ENCODE results near the gene GSC2.

GSC2 gene

GRCh38 chr22:19098157-19098556 lies 51.9 kb downstream of the GSC2 start:
- Histone ChIP-seq H3K4me3 (ENCODE audit: low read length, poor library complexity, severe bottlenecking) (no peak overlapping the region), H3K36me3 (ENCODE audit: insufficient read depth, low read length) (peaks cover 13% of the 10 kb centered on the region; the same call in 1 of the 2 replicates), H3K4me1 (ENCODE audit: insufficient read depth, low read length, poor library complexity, severe bottlenecking) (no peaks in the 10 kb centered on the region), H3K4me2 (ENCODE audit: low read depth, low read length, poor library complexity, severe bottlenecking) (no peak overlapping the region), H3K79me2 (ENCODE audit: insufficient read depth, low read length) (peaks cover 74% of the 10 kb centered on the region), H4K20me1 (ENCODE audit: insufficient read depth, low read length, poor library complexity, severe bottlenecking) (peaks cover 6% of the 10 kb centered on the region), H3K9me2 (replicated peaks; ENCODE audit: low read depth, low read length) (no peaks in the 10 kb centered on the region), H3F3A (ENCODE audit: low read depth) (no peaks in the 10 kb centered on the region), H3K9ac (ENCODE audit: low read depth, low read length, poor library complexity, severe bottlenecking) (no peak overlapping the region), H3K27me3 (ENCODE audit: insufficient read depth, low read length, poor library complexity, severe bottlenecking) (no peaks in the 10 kb centered on the region), H3K9me3 (ENCODE audit: insufficient read depth, low read depth, low read length) (no peaks in the 10 kb centered on the region), H2AFZ (ENCODE audit: low read length) (no peak overlapping the region)
- TF ChIP-seq CTCF (conservative IDR thresholded peaks at IDR 0.05; ENCODE audit: low read length) (no peak), EZH2phosphoT487 (IDR thresholded peaks at IDR 0.05; ENCODE audit: borderline replicate concordance) (no peak)

- no peak for TF ChIP-seq EZH2phosphoT487 (IDR thresholded peaks at IDR 0.05; ENCODE audit: borderline replicate concordance)
- no peak for TF ChIP-seq CTCF (conservative IDR thresholded peaks at IDR 0.05; ENCODE audit: low read length)
- peaks cover 6% of the 10 kb centered on the region for H4K20me1 ChIP-seq (ENCODE audit: insufficient read depth, low read length, poor library complexity, severe bottlenecking)
- no peak overlapping the region for H3K4me2 ChIP-seq (ENCODE audit: low read depth, low read length, poor library complexity, severe bottlenecking)
- H3K4me3 ChIP-seq (ENCODE audit: low read length, poor library complexity, severe bottlenecking), result no peak overlapping the region
- H2AFZ ChIP-seq (ENCODE audit: low read length), result no peak overlapping the region
- no peak overlapping the region for H3K9ac ChIP-seq (ENCODE audit: low read depth, low read length, poor library complexity, severe bottlenecking)
- no peaks in the 10 kb centered on the region for H3F3A ChIP-seq (ENCODE audit: low read depth)
- H3K4me1 ChIP-seq (ENCODE audit: insufficient read depth, low read length, poor library complexity, severe bottlenecking), result no peaks in the 10 kb centered on the region
- H3K27me3 ChIP-seq (ENCODE audit: insufficient read depth, low read length, poor library complexity, severe bottlenecking), result no peaks in the 10 kb centered on the region
- H3K79me2 ChIP-seq (ENCODE audit: insufficient read depth, low read length), result peaks cover 68% of the 10 kb centered on the region
- no peaks in the 10 kb centered on the region for H3K9me2 ChIP-seq (replicated peaks; ENCODE audit: low read depth, low read length)
- H3K9me3 ChIP-seq (ENCODE audit: insufficient read depth, low read depth, low read length), result no peaks in the 10 kb centered on the region
- H3K36me3 ChIP-seq (ENCODE audit: insufficient read depth, low read length), result peaks cover 13% of the 10 kb centered on the region; the same call in 1 of the 2 replicates
These were observed 52.6 kb downstream of the GSC2 start for GRCh38 chr22:19097518-19097917.
